IMR-90 (cell line): Measurements from ENCODE around the gene CREG1. TPM values are rescaled to one million over a fixed set of nuclear protein-coding genes. Genes with fewer than 3 reads are reported as not detected.

Experiments used
- ATAC-seq: fragments of 200-7000 bp; cut with Tn5 transposase; 2 replicates; pipeline ENCODE4 v1.9.1; 2020; ENCODE audit warnings: low read depth, mild to moderate bottlenecking, moderate library complexity
- BruUV-seq: library from RNA; stranded (reverse); fragments of 400-500 nt; replicated peaks from 2 replicates; lab custom pipeline; 2021; lab: Mats Ljungman, UMichigan
- CTCF ChIA-PET: fragments of 300-600 bp; formaldehyde crosslinking; extraction: SDS; loops from one replicate; lab custom pipeline; 2021; ENCODE audit warnings: antibody characterized with exemption; lab: Yijun Ruan, JAX
- POLR2A ChIA-PET: fragments of 300-600 bp; sonication (Branson Sonifier 250); formaldehyde crosslinking; loops from one replicate; lab custom pipeline; 2022; ENCODE audit warnings: antibody characterized with exemption; ENCODE audit not compliant: unreplicated experiment; lab: Charles Lee
- DNase-seq: peaks from one replicate; pipeline ENCODE4 v3.0.0; 2013
- H2AFZ ChIP-seq: replicated peaks from 2 replicates; pipeline ENCODE3; 2013; ENCODE audit warnings: low read length, mild to moderate bottlenecking; ENCODE audit not compliant: poor library complexity
- H2AK5ac ChIP-seq: 2 replicates; pipeline ENCODE4 v1.6.1; 2013; ENCODE audit warnings: low read depth, low read length, inconsistent platforms
- H2AK9ac ChIP-seq: replicated peaks from 2 replicates; pipeline ENCODE3; 2013; ENCODE audit warnings: mild to moderate bottlenecking, low read depth, low read length, moderate library complexity; ENCODE audit not compliant: poor library complexity
- H2BK120ac ChIP-seq: 2 replicates; pipeline ENCODE4 v1.6.1; 2013; ENCODE audit warnings: low read depth, low read length, inconsistent platforms
- H2BK15ac ChIP-seq: 3 replicates; pipeline ENCODE4 v1.6.1; 2013; ENCODE audit warnings: low read depth, low read length, inconsistent platforms
- H2BK20ac ChIP-seq: 2 replicates; pipeline ENCODE4 v1.6.1; 2013; ENCODE audit warnings: low read depth, mild to moderate bottlenecking, inconsistent platforms, low read length, moderate library complexity
- H2BK5ac ChIP-seq: 2 replicates; pipeline ENCODE4 v1.6.1; 2013; ENCODE audit warnings: mild to moderate bottlenecking, low read depth, low read length, inconsistent platforms; ENCODE audit not compliant: poor library complexity, severe bottlenecking
- H3K14ac ChIP-seq: replicated peaks from 2 replicates; pipeline ENCODE4 v1.6.1; 2013; ENCODE audit warnings: low read depth, low read length, inconsistent platforms
- H3K18ac ChIP-seq: 2 replicates; pipeline ENCODE4 v1.6.1; 2013; ENCODE audit warnings: low read depth, low read length, control low read depth
- H3K23ac ChIP-seq: 2 replicates; pipeline ENCODE4 v1.6.1; 2013; ENCODE audit warnings: low read depth, low read length, inconsistent platforms
- H3K27ac ChIP-seq: 2 replicates; pipeline ENCODE4 v1.5.1; 2013; ENCODE audit warnings: mild to moderate bottlenecking, control low read depth, low read length; ENCODE audit not compliant: insufficient read depth
- H3K27me3 ChIP-seq: 2 replicates; pipeline ENCODE4 v1.6.1; 2013; ENCODE audit warnings: low read length; ENCODE audit not compliant: control insufficient read depth, insufficient read depth
- H3K36me3 ChIP-seq: 2 replicates; pipeline ENCODE4 v1.6.1; 2013; ENCODE audit warnings: low read length, mixed read lengths; ENCODE audit not compliant: control insufficient read depth, insufficient read depth
- H3K4ac ChIP-seq: 2 replicates; pipeline ENCODE4 v1.6.1; 2013; ENCODE audit warnings: low read depth, low read length, inconsistent platforms
- H3K4me1 ChIP-seq: 2 replicates; pipeline ENCODE4 v1.6.1; 2013; ENCODE audit warnings: low read length, mixed read lengths; ENCODE audit not compliant: control insufficient read depth, insufficient read depth
- H3K4me2 ChIP-seq: 2 replicates; pipeline ENCODE4 v1.6.1; 2013; ENCODE audit warnings: low read depth, mild to moderate bottlenecking, control low read depth, low read length, moderate library complexity
- H3K4me3 ChIP-seq: 2 replicates; pipeline ENCODE4 v1.5.1; 2013; ENCODE audit warnings: low read depth, mild to moderate bottlenecking, control low read depth, low read length, moderate library complexity; ENCODE audit not compliant: insufficient read depth
- H3K56ac ChIP-seq: 2 replicates; pipeline ENCODE4 v1.6.1; 2013; ENCODE audit warnings: low read length, inconsistent platforms; ENCODE audit not compliant: insufficient read depth; ENCODE audit errors: extremely low read depth
- H3K79me1 ChIP-seq, 2 experiments: 2 replicates each; pipeline ENCODE4 v1.6.1; 2013; ENCODE audit warnings: low read length in 2 of 2, inconsistent platforms in 1 of 2, low read depth in 1 of 2
- H3K9ac ChIP-seq: 2 replicates; pipeline ENCODE4 v1.6.1; 2013; ENCODE audit warnings: low read depth, low read length, control low read depth
- H3K9me1 ChIP-seq: 2 replicates; pipeline ENCODE4 v1.6.1; 2013; ENCODE audit warnings: low read length, inconsistent platforms; ENCODE audit not compliant: insufficient read depth
- H3K9me3 ChIP-seq: 2 replicates; pipeline ENCODE4 v1.6.1; 2013; ENCODE audit warnings: low read length; ENCODE audit not compliant: control insufficient read depth, insufficient read depth
- H4K20me1 ChIP-seq: 2 replicates; pipeline ENCODE4 v1.6.1; 2013; ENCODE audit warnings: low read length, inconsistent platforms; ENCODE audit not compliant: insufficient read depth
- H4K5ac ChIP-seq: 2 replicates; pipeline ENCODE4 v1.6.1; 2013; ENCODE audit warnings: mild to moderate bottlenecking, low read depth, low read length, control low read depth
- H4K8ac ChIP-seq, 2 experiments: 2 replicates each; pipeline ENCODE4 v1.6.1; 2013; ENCODE audit warnings: low read depth in 2 of 2, low read length in 2 of 2, control low read depth in 1 of 2, inconsistent platforms in 1 of 2
- H4K91ac ChIP-seq: 2 replicates; pipeline ENCODE4 v1.6.1; 2013; ENCODE audit warnings: low read depth, low read length, inconsistent platforms; ENCODE audit not compliant: insufficient read depth
- BHLHE40 ChIP-seq: fragments of 150-350 bp; IDR thresholded peaks from 2 replicates; pipeline ENCODE4 v1.6.1; 2016; ENCODE audit warnings: mild to moderate bottlenecking, low read depth, low read length
- CTCF ChIP-seq: conservative IDR thresholded peaks from 2 replicates; pipeline ENCODE4 v1.5.1; 2012; ENCODE audit warnings: mild to moderate bottlenecking, low read depth, low read length, improper control_type of control experiment
- ELK1 ChIP-seq: fragments of 150-350 bp; IDR thresholded peaks from 2 replicates; pipeline ENCODE4 v1.6.1; 2016; ENCODE audit warnings: low read depth, mild to moderate bottlenecking, low read length, moderate library complexity, borderline replicate concordance
- WGBS, 2 experiments: methylation state at CpG; one replicate each; pipeline versions ENCODE4 v1.1.5 to v1.1.7; 2013; ENCODE audit warnings: missing lambda C conversion rate in 2 of 2; ENCODE audit not compliant: insufficient read length in 1 of 2; ENCODE audit errors: extremely low coverage in 2 of 2; 5-methylcytosine and 5-hydroxymethylcytosine counted together
- dilution Hi-C: fragments of 300-500 bp; cut with HindIII; formaldehyde crosslinking; loops from one replicate; pipeline ENCODE4 v1.14.3; 2018; ENCODE audit warnings: low sequenced_read_pairs; ENCODE audit not compliant: unreplicated experiment
- in situ Hi-C: fragments of 300-500 bp; cut with MboI; formaldehyde crosslinking; loops from 3 replicates; pipeline ENCODE4 v1.14.3; 2019; ENCODE audit warnings: low sequenced_read_pairs, inconsistent platforms, mixed read lengths
- intact Hi-C: fragments of 100-400 bp; cut with micrococcal nuclease; formaldehyde crosslinking; loops from 2 replicates; pipeline ENCODE4 v1.10.0; 2022
- polyA plus RNA-seq, 3 experiments: library from polyadenylated mRNA; depleted of rRNA; stranded (reverse); fragments of >200 nt; gene quantifications; 2 replicates each; pipeline ENCODE4 v1.2.3, GENCODE V29; 2012; ENCODE audit warnings: low replicate concordance in 1 of 3
- total RNA-seq: library from RNA; depleted of rRNA; stranded (reverse); fragments of >200 nt; gene quantifications from 2 replicates; pipeline ENCODE4 v1.2.3, GENCODE V29; 2012

CREG1 gene
- total and polyA plus RNA-seq, 2 of the 4 experiments (the other 2 are of a cell fraction): 2.9 to 6.4 TPM

- WGBS, 2 experiments: no CpG with 5 or more reads among the region's 1 CpG
- Histone ChIP-seq H2AK5ac (no peak overlapping the region), H4K5ac (no peak overlapping the region), H3K9me3 (no peaks in the 10 kb centered on the region), H2AK9ac (no peak overlapping the region), H3K4ac (no peak overlapping the region), H3K23ac (no peak overlapping the region), H3K18ac (no peak overlapping the region), H2BK5ac (no peak overlapping the region), H3K36me3 (no peaks in the 10 kb centered on the region), H3K9me1 (no peaks in the 10 kb centered on the region), H3K4me2 (no peak overlapping the region), H3K14ac (no peak overlapping the region), H3K27ac (no peak overlapping the region), H2AFZ (no peak overlapping the region), H4K20me1 (no peaks in the 10 kb centered on the region), H4K91ac (no peak overlapping the region), H3K4me1 (peaks cover 2% of the 10 kb centered on the region; the same call in 1 of the 2 replicates), H3K56ac (no peak overlapping the region), H3K27me3 (peaks cover 6% of the 10 kb centered on the region; the same call in 1 of the 2 replicates), H2BK15ac (no peak overlapping the region), H2BK120ac (no peak overlapping the region), H3K4me3 (no peak overlapping the region), H3K79me1 (no peaks in the 10 kb centered on the region), H4K8ac (no peak overlapping the region), H2BK20ac (no peak overlapping the region), H3K9ac (no peak overlapping the region)
- peak; percentile 23 for DNase-seq
- TF ChIP-seq BHLHE40: no peak
- no peak for TF ChIP-seq ELK1
- TF ChIP-seq CTCF: no peak
- intact Hi-C loops (no loop called here), dilution Hi-C loops (no loop called here), in situ Hi-C loops (no loop called here)
- peak; percentile 21; the same call in 1 of the 2 replicates for ATAC-seq
- CTCF ChIA-PET: interaction anchor here (1.6 kb wide), 1 partner anchor 12 kb away, joined by 6 read pairs; the partner anchor contains the start of gene CREG1
- no TSS peak for BruUV-seq
- POLR2A ChIA-PET: no interaction called here
Measured at GRCh38 chr1:167541610-167542009, 12.0 kb downstream of the CREG1 start.
